B cell (primary cell): Measurements from ENCODE around the gene PDZD2. TPM values are rescaled to one million over a fixed set of nuclear protein-coding genes. Genes with fewer than 3 reads are reported as not detected.

Source experiments
- ATAC-seq: fragments of 200-7000 bp; cut with Tn5 transposase; one replicate; pipeline ENCODE4 v1.10.0; 2021; ENCODE audit warnings: low read depth, mild to moderate bottlenecking, moderate number of reproducible peaks, moderate library complexity
- CTCF ChIA-PET: fragments of 350-600 bp; sonication (Branson Sonifier 250); formaldehyde crosslinking; loops from one replicate; lab custom pipeline; 2021; ENCODE audit warnings: antibody characterized with exemption, inconsistent platforms; lab: Charles Lee
- POLR2A ChIA-PET: fragments of 350-600 bp; sonication (Branson Sonifier 250); formaldehyde crosslinking; loops from one replicate; lab custom pipeline; 2021; ENCODE audit warnings: antibody characterized with exemption; lab: Charles Lee
- DNase-seq: peaks from one replicate; pipeline ENCODE4 v3.0.0; 2013
- H2AFZ ChIP-seq: 2 replicates; pipeline ENCODE4 v1.6.1; 2012; ENCODE audit warnings: mild to moderate bottlenecking, low read depth, low read length; ENCODE audit not compliant: insufficient read depth, poor library complexity, severe bottlenecking
- H3K27ac ChIP-seq, 2 donors: 1 replicate in 1 of 2; 2 replicates in 1 of 2; pipeline ENCODE4 v1.5.1; 2012 to 2013; ENCODE audit warnings: low read length in 2 of 2, mild to moderate bottlenecking in 2 of 2, moderate library complexity in 1 of 2
- H3K27me3 ChIP-seq, 4 experiments: fragments of 200-600 bp in 1 of 4; sonication (generic) in 1 of 4; replicated peaks in 1 of 4; 1 replicate in 2 of 4; 2 replicates in 2 of 4; pipeline versions ENCODE4 v1.6.1 to v1.7.0; 2013 to 2016; ENCODE audit warnings: low read length in 3 of 4, mild to moderate bottlenecking in 2 of 4, mixed read lengths in 1 of 4, moderate library complexity in 1 of 4; ENCODE audit not compliant: insufficient read depth in 4 of 4, control insufficient read depth in 3 of 4; ENCODE audit errors: control extremely low read depth in 1 of 4
- H3K36me3 ChIP-seq, 2 experiments: replicated peaks in 1 of 2; 1 replicate in 1 of 2; 2 replicates in 1 of 2; pipeline versions ENCODE4 v1.6.1 to v1.7.1; 2013; ENCODE audit warnings: low read length in 1 of 2; ENCODE audit not compliant: insufficient read depth in 2 of 2, control insufficient read depth in 1 of 2; ENCODE audit errors: control extremely low read depth in 1 of 2, extremely low read depth in 1 of 2
- H3K4me1 ChIP-seq, 2 donors: fragments of 200-600 bp in 1 of 2; sonication (generic) in 1 of 2; 1 replicate in 1 of 2; 2 replicates in 1 of 2; pipeline versions ENCODE4 v1.5.1 to v1.6.1; 2013 to 2017; ENCODE audit warnings: low read length in 2 of 2; ENCODE audit not compliant: control insufficient read depth in 2 of 2, insufficient read depth in 2 of 2
- H3K4me2 ChIP-seq: replicated peaks from 2 replicates; pipeline ENCODE3; 2012; ENCODE audit warnings: mild to moderate bottlenecking, low read depth, low read length; ENCODE audit not compliant: poor library complexity, severe bottlenecking
- H3K4me3 ChIP-seq, 5 experiments: fragments of 200-600 bp in 1 of 5; sonication (generic) in 1 of 5; 1 replicate in 3 of 5; 2 replicates in 2 of 5; pipeline versions ENCODE4 v1.5.1 to v1.7.0; 2011 to 2016; ENCODE audit warnings: low read length in 4 of 5, mild to moderate bottlenecking in 4 of 5, low read depth in 2 of 5, control low read depth in 1 of 5, moderate library complexity in 1 of 5; ENCODE audit not compliant: insufficient read depth in 1 of 5; ENCODE audit errors: control extremely low read depth in 1 of 5, extremely low read depth in 1 of 5
- H3K79me2 ChIP-seq: fragments of 200-600 bp; sonication (generic); one replicate; pipeline ENCODE4 v1.6.0; 2016; ENCODE audit warnings: low read length; ENCODE audit not compliant: control insufficient read depth, insufficient read depth
- H3K9ac ChIP-seq: fragments of 200-600 bp; sonication (generic); 2 replicates; pipeline ENCODE4 v1.6.1; 2017; ENCODE audit warnings: mild to moderate bottlenecking, low read length, moderate library complexity
- H3K9me3 ChIP-seq, 3 donors: one replicate each; pipeline versions ENCODE4 v1.6.1 to v1.7.1; 2013; ENCODE audit warnings: low read length in 2 of 3; ENCODE audit not compliant: control insufficient read depth in 2 of 3, insufficient read depth in 1 of 3; ENCODE audit errors: control extremely low read depth in 1 of 3
- H4K20me1 ChIP-seq: 2 replicates; pipeline ENCODE4 v1.6.0; 2012; ENCODE audit warnings: mild to moderate bottlenecking, low read length; ENCODE audit not compliant: insufficient read depth, control insufficient read depth, poor library complexity, severe bottlenecking
- H3K27ac Mint-ChIP-seq: one replicate; pipeline ENCODE4 v1.8.0; 2021; ENCODE audit warnings: mixed read lengths
- H3K27me3 Mint-ChIP-seq: one replicate; pipeline ENCODE4 v1.8.0; 2021; ENCODE audit warnings: mixed read lengths
- H3K4me1 Mint-ChIP-seq: one replicate; pipeline ENCODE4 v1.8.0; 2021; ENCODE audit warnings: mixed read lengths
- H3K4me3 Mint-ChIP-seq: one replicate; pipeline ENCODE4 v1.8.0; 2021; ENCODE audit warnings: mixed read lengths
- H3K9me3 Mint-ChIP-seq: one replicate; pipeline ENCODE4 v1.8.0; 2022; ENCODE audit warnings: mixed read lengths; ENCODE audit not compliant: insufficient read depth
- CTCF ChIP-seq: fragments of 200-600 bp; IDR thresholded peaks from one replicate; pipeline ENCODE4 v1.8.0; 2022; ENCODE audit warnings: antibody characterized with exemption, mild to moderate bottlenecking
- EZH2 ChIP-seq: IDR thresholded peaks from 2 replicates; pipeline ENCODE4 v1.6.1; 2012; ENCODE audit warnings: borderline replicate concordance, low read depth, mild to moderate bottlenecking, moderate library complexity, low read length; ENCODE audit not compliant: insufficient read depth, poor library complexity, severe bottlenecking
- WGBS: methylation state at CpG from one replicate; pipeline ENCODE4 v1.1.5; 2013; ENCODE audit warnings: missing lambda C conversion rate; ENCODE audit not compliant: insufficient coverage; 5-methylcytosine and 5-hydroxymethylcytosine counted together
- intact Hi-C: fragments of 100-400 bp; cut with micrococcal nuclease; formaldehyde crosslinking; loops from one replicate; pipeline ENCODE4 v1.10.0; 2022
- polyA plus RNA-seq: library from polyadenylated mRNA; depleted of rRNA; stranded (reverse); fragments of >200 nt; gene quantifications from 2 replicates; pipeline ENCODE4 v1.2.3, GENCODE V29; 2012
- total RNA-seq, 2 donors: library from RNA; stranded (reverse); fragments of 120-200 nt in 1 of 2; gene quantifications; 1 replicate in 1 of 2; 2 replicates in 1 of 2; pipeline versions ENCODE4 v1.2.3 to v1.2.4, GENCODE V29; 2013 to 2022

PDZD2 gene
- total and polyA plus RNA-seq, 2 donors (not counting 1 experiment from before 2014, with no cell fraction given), result not detected

GRCh38 chr5:31931874-31932273 lies 292.9 kb downstream of the PDZD2 start:
- DNase-seq (no peak), ATAC-seq (no peak)
- H3K9ac ChIP-seq, result no peak overlapping the region
- H3K9me3 Mint-ChIP-seq, result no peaks in the 10 kb centered on the region
- TF ChIP-seq EZH2 (no peak), CTCF (no peak)
- CTCF ChIA-PET, result no interaction called here
- WGBS, result 80% methylated on average over 2 of the region's 4 CpGs
- intact Hi-C loops, result no loop called here
- no peaks in the 10 kb centered on the region for H3K27me3 Mint-ChIP-seq
- POLR2A ChIA-PET, result no interaction called here
- H4K20me1 ChIP-seq, result no peaks in the 10 kb centered on the region
- no peaks in the 10 kb centered on the region for H3K4me1 Mint-ChIP-seq
- H3K27me3 ChIP-seq, result no peaks in the 10 kb centered on the region
- H3K27ac ChIP-seq, result no peak overlapping the region
- no peak overlapping the region for H2AFZ ChIP-seq
- no peaks in the 10 kb centered on the region for H3K36me3 ChIP-seq
- H3K79me2 ChIP-seq, result no peaks in the 10 kb centered on the region
- no peaks in the 10 kb centered on the region for H3K4me1 ChIP-seq
- no peaks in the 10 kb centered on the region for H3K9me3 ChIP-seq
- H3K4me3 ChIP-seq, result no peak overlapping the region
- no peak overlapping the region for H3K4me2 ChIP-seq
- H3K4me3 Mint-ChIP-seq, result no peak overlapping the region
- no peak overlapping the region for H3K27ac Mint-ChIP-seq

GRCh38 chr5:31934156-31934555 lies 295.2 kb downstream of the PDZD2 start:
- Histone ChIP-seq H3K4me3 (no peak overlapping the region), H3K9me3 (peaks cover 0 to 1% (median 0%) of the 10 kb centered on the region in 3 donors), H3K79me2 (no peaks in the 10 kb centered on the region), H3K27ac (no peak overlapping the region), H3K36me3 (no peaks in the 10 kb centered on the region), H4K20me1 (no peaks in the 10 kb centered on the region), H3K27me3 (no peaks in the 10 kb centered on the region), H3K4me2 (no peak overlapping the region), H3K9ac (no peak overlapping the region), H3K4me1 (no peaks in the 10 kb centered on the region), H2AFZ (no peak overlapping the region)
- CTCF ChIA-PET, result no interaction called here
- ATAC-seq (no peak), DNase-seq (no peak)
- Mint-ChIP-seq H3K27ac (no peak overlapping the region), H3K4me3 (no peak overlapping the region), H3K27me3 (no peaks in the 10 kb centered on the region), H3K9me3 (no peaks in the 10 kb centered on the region), H3K4me1 (no peaks in the 10 kb centered on the region)
- 57% methylated on average over 2 of the region's 4 CpGs for WGBS
- intact Hi-C loops, result no loop called here
- POLR2A ChIA-PET, result no interaction called here
- TF ChIP-seq EZH2, result no peak
- no peak for TF ChIP-seq CTCF
